ENCODE measurements around the gene SF3A1.

Gene SF3A1

DNA sequence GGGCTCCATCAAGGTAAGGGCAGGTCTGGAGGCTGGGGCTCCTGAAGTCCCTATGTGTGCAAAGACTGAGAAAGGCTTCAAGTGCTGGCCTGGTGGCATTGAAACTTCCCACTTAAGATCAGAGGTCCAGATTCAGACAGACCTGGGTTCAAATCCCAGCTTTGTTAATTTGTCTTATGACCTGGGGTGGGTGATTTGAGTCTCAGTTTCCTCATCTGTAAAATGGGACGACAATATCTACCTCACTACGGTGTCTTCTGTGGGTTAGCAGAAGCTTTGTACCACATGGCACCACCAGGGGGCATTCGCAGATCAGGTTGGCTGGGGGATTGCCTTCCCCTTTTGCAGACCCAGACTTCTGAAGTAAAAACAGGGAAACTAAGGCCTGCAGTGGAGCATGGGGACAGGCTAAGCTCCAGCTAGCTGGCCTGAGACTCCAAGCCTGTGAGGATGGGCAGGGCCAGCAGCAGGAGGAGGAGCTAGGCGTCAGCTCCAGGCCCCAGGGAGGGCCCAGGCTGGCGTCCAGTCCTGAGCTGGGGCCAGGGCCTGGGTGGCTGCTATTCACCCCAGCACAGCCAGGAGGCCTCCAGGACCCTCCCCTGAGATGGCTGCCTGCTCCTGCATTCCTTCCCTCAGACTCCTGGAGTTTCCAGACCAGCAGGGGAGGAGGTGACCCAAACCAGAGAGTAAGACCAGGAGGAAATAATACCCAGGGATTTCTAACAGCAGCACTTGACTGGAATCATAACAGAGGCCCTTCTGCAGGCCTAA, 68.9 kb downstream of the SF3A1 start:
- peak; percentile 88 for DNase-seq (ENCODE audit: low read depth)
- TF ChIP-seq, protein P1, sequence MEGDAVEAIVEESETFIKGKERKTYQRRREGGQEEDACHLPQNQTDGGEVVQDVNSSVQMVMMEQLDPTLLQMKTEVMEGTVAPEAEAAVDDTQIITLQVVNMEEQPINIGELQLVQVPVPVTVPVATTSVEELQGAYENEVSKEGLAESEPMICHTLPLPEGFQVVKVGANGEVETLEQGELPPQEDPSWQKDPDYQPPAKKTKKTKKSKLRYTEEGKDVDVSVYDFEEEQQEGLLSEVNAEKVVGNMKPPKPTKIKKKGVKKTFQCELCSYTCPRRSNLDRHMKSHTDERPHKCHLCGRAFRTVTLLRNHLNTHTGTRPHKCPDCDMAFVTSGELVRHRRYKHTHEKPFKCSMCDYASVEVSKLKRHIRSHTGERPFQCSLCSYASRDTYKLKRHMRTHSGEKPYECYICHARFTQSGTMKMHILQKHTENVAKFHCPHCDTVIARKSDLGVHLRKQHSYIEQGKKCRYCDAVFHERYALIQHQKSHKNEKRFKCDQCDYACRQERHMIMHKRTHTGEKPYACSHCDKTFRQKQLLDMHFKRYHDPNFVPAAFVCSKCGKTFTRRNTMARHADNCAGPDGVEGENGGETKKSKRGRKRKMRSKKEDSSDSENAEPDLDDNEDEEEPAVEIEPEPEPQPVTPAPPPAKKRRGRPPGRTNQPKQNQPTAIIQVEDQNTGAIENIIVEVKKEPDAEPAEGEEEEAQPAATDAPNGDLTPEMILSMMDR (IDR thresholded peaks at IDR 0.05; ENCODE audit: insufficient read depth, low read depth, low read length, missing control alignments): peak; percentile 79
- H3K4me3 ChIP-seq (ENCODE audit: low read length): peak overlapping the region; percentile 75

DNA sequence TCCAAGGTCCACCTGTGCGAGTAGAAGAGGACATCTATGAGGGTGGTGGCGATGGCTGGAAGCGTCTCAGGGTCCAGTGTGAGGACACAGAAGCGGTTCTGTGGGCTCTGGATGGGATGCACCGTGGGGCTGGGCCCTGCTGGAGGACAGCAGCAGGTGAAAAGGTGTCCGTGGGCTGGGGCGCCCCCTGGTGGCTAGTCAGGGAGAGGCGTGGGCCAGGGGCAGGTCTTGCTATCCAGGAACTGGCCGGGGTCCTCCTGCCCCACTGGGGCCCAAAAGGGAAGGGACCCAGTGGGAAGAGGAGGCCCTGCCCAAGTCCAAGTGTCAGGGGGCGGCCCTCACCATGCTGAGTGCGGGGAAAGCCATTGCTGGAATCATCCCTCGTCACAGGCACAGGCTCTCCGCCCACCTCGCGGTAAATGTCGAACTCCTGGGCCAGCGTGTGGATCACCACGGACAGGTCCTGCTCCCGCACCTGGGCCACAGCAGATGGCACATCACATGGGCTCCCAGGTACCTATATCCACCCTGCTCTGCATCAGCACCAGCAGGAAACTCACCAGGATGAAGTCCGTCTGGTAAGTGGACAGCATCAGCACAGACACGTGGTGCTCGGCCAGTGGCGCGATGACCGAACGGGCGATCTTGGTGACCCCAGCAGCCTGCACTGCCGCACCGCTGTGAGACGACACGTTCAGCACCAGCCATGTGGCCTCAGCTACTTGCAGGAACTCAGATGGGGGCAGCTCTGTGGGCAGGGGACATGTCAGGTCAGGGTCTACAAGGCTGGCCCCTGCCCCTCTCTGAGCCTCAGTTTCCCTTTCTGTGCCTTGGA, 69.7 kb downstream of the SF3A1 start:
- H3K4me3 ChIP-seq (ENCODE audit: low read length): no peak overlapping the region
- TF ChIP-seq, protein P1 (IDR thresholded peaks at IDR 0.05; ENCODE audit: insufficient read depth, low read depth, low read length, missing control alignments): peak; percentile 88
- DNase-seq (ENCODE audit: low read depth): peak; percentile 71

DNA sequence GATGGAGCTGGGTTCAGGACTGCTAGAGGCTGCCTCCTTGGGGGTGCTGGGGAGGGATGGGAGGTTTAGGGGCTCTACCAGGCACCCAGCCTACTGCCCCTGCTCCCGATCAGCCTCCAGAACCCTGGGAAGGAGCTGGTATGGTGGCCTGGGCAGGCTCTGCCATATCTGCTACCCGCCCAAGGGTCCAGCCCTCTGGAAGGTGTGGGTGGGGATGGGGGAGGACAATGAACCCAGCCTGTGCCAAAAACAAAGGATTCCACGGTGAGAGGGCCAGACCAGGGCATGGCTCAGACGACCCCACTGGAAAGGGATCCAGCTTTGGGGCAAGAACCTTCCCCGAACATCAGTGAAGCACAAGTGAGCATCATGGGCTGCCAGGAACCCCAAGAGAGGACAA, 70.4 kb downstream of the SF3A1 start:
- TF ChIP-seq, protein P1 (IDR thresholded peaks at IDR 0.05; ENCODE audit: insufficient read depth, low read depth, low read length, missing control alignments): no peak
- no peak overlapping the region for H3K4me3 ChIP-seq (ENCODE audit: low read length)
- DNase-seq (ENCODE audit: low read depth): no peak

DNA sequence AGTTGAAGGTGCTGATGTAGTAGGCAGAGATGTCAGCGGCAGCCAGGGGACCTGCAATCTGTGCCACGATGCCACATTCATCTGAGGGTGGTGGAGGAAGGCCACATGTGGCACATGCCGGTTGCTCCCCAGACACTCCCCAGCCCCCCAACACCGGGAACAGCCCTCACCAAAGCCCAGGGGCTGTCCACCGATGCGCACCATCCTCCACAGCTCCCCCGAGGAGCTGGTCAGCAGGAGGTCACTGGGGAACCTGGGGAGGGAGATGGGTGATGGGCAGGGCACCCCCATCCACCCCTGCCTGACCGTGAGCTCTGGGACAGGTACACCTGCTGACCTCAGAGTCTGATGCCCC, 70.9 kb downstream of the SF3A1 start:
- no peak for DNase-seq (ENCODE audit: low read depth)
- TF ChIP-seq, protein P1 (IDR thresholded peaks at IDR 0.05; ENCODE audit: insufficient read depth, low read depth, low read length, missing control alignments): no peak

DNA sequence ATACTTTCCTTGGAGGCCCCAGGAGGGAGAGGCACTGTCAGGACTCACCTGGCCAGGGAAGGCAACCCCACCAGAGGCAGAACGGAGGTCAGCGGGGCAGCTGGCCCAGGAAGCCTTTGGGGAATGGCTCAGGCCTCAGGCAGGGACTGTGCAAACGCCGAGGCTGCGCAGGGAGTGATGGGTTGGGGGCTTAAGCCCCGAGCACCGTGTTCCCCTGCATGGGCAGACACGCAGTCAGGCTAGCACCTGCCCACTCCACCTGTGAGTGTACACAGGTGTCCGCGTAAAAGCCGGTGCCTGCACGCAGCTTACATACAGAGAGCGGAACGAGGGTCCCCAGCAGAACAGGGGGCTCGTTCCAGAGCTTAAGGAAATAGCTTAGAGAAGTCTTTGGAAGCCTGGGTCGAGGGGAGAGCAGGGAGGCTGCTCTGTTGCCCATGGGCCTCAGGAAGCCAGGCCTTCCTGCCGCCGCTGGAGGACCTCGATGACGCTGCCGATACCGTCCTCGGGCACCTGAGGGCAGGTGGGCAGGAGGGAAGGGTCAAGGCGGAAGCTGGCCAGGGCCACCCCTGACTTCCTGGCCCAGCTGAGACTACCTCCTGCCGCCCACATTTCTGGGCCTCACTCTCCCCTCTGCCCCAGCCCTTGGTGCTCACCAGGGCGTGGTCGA, 71.4 kb downstream of the SF3A1 start:
- no peak overlapping the region for H3K4me3 ChIP-seq (ENCODE audit: low read length)
- TF ChIP-seq, protein P1 (IDR thresholded peaks at IDR 0.05; ENCODE audit: insufficient read depth, low read depth, low read length, missing control alignments): no peak
- DNase-seq (ENCODE audit: low read depth): no peak

More for the DNA sequence above, 70.9 kb downstream of the SF3A1 start:
- H3K4me3 ChIP-seq (ENCODE audit: low read length): no peak overlapping the region

DNA sequence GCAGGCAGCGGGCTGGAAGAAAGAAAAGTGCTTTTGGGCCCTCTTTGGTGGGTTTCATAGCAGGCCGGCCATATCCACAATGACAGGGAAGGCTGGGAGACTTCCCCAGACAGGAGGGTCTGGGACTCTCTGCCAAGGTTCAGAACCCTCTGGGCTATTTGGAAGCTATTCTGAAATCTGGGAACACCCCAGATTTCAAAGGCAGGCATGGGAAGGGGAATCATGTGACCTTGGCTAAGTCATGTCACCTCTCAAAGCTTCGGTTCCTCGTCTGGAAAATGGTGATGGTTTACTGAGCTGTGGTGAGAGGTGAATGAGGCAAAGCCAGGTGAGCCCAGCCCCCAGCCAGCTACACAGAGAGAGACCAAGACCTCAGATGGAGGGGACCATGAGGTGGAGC, 72.0 kb downstream of the SF3A1 start:
- TF ChIP-seq, protein P1 (IDR thresholded peaks at IDR 0.05; ENCODE audit: insufficient read depth, low read depth, low read length, missing control alignments): no peak
- H3K4me3 ChIP-seq (ENCODE audit: low read length): no peak overlapping the region
- DNase-seq (ENCODE audit: low read depth): no peak
